ENCODE measurements around the gene SPINK8. TPM values are rescaled to one million over a fixed set of nuclear protein-coding genes. Genes with fewer than 3 reads are reported as not detected.

Gene SPINK8
- total and polyA plus RNA-seq, 2 of the 4 experiments (the other 2 are of a cell fraction) = not detected

DNA sequence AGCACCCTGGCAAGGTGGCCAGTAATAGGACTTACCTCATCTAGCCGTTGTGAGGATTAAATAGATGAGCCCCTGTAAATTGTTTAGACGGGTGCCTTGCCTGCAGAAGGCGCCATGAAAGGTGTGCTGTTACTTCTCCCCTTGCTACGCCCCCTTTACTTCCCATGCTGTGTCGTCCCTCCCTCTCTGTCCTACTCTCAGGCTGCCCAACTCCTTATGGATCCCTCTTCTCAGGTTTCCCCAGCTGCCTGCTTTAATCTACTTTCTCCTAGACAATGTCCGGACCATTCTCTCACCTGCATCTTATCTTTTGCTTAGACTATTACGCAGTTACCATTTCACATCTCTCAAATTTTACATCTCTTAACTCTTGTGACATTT is 36.9 kb upstream of the SPINK8 start:
- H4K20me1 ChIP-seq (ENCODE audit: insufficient read depth, low read length) = no peaks in the 10 kb centered on the region
- dilution Hi-C loops (cut with HindIII; ENCODE audit: low sequenced_read_pairs, unreplicated experiment) = no loop called here
- CTCF ChIA-PET = no interaction called here
- H3K18ac ChIP-seq (ENCODE audit: low read depth, low read length) = no peak overlapping the region
- H4K8ac ChIP-seq (ENCODE audit: low read depth in 2 of 2, low read length in 2 of 2) = no peak overlapping the region
- no peak overlapping the region for H4K5ac ChIP-seq (ENCODE audit: low read depth, low read length)
- BruUV-seq (replicated peaks) = no TSS peak
- no peaks in the 10 kb centered on the region for H3K36me3 ChIP-seq (ENCODE audit: control insufficient read depth, insufficient read depth, low read length)
- no peak overlapping the region for H2AK9ac ChIP-seq (replicated peaks; ENCODE audit: low read depth, low read length, poor library complexity)
- H3K14ac ChIP-seq (replicated peaks; ENCODE audit: low read depth, low read length) = no peak overlapping the region
- intact Hi-C loops (cut with micrococcal nuclease) = no loop called here
- no peak overlapping the region for H3K23ac ChIP-seq (ENCODE audit: low read depth, low read length)
- H3K9me3 ChIP-seq (ENCODE audit: control insufficient read depth, insufficient read depth, low read length) = no peaks in the 10 kb centered on the region
- no peak overlapping the region for H3K4me3 ChIP-seq (ENCODE audit: insufficient read depth, low read depth, low read length)
- WGBS, 2 experiments (ENCODE audit: extremely low coverage in 2 of 2, insufficient read length in 1 of 2) = 47% methylated on average over 3 of the region's 7 CpGs; no CpG with 5 or more reads in 1 of the 2 experiments
- no peak overlapping the region for H2AFZ ChIP-seq (replicated peaks; ENCODE audit: low read length, poor library complexity)
- no peaks in the 10 kb centered on the region for H3K9me1 ChIP-seq (ENCODE audit: insufficient read depth, low read length)
- H2BK120ac ChIP-seq (ENCODE audit: low read depth, low read length) = no peak overlapping the region
- H2BK15ac ChIP-seq (ENCODE audit: low read depth, low read length) = no peak overlapping the region
- POLR2A ChIA-PET (ENCODE audit: unreplicated experiment) = no interaction called here
- H3K9ac ChIP-seq (ENCODE audit: low read depth, low read length) = no peak overlapping the region
- in situ Hi-C loops (cut with MboI; ENCODE audit: low sequenced_read_pairs) = no loop called here
- no peak for TF ChIP-seq RAD21 (IDR thresholded peaks at IDR 0.05; ENCODE audit: low read length)
- TF ChIP-seq, protein P1, sequence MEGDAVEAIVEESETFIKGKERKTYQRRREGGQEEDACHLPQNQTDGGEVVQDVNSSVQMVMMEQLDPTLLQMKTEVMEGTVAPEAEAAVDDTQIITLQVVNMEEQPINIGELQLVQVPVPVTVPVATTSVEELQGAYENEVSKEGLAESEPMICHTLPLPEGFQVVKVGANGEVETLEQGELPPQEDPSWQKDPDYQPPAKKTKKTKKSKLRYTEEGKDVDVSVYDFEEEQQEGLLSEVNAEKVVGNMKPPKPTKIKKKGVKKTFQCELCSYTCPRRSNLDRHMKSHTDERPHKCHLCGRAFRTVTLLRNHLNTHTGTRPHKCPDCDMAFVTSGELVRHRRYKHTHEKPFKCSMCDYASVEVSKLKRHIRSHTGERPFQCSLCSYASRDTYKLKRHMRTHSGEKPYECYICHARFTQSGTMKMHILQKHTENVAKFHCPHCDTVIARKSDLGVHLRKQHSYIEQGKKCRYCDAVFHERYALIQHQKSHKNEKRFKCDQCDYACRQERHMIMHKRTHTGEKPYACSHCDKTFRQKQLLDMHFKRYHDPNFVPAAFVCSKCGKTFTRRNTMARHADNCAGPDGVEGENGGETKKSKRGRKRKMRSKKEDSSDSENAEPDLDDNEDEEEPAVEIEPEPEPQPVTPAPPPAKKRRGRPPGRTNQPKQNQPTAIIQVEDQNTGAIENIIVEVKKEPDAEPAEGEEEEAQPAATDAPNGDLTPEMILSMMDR (conservative IDR thresholded peaks at IDR 0.05; ENCODE audit: low read depth, low read length) = no peak
- TF ChIP-seq CEBPB (IDR thresholded peaks at IDR 0.05; ENCODE audit: low read depth, low read length) = no peak
- TF ChIP-seq, protein P2, sequence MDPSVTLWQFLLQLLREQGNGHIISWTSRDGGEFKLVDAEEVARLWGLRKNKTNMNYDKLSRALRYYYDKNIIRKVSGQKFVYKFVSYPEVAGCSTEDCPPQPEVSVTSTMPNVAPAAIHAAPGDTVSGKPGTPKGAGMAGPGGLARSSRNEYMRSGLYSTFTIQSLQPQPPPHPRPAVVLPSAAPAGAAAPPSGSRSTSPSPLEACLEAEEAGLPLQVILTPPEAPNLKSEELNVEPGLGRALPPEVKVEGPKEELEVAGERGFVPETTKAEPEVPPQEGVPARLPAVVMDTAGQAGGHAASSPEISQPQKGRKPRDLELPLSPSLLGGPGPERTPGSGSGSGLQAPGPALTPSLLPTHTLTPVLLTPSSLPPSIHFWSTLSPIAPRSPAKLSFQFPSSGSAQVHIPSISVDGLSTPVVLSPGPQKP (IDR thresholded peaks at IDR 0.05; ENCODE audit: borderline replicate concordance, low read depth, low read length) = no peak
- TF ChIP-seq, protein P3, sequence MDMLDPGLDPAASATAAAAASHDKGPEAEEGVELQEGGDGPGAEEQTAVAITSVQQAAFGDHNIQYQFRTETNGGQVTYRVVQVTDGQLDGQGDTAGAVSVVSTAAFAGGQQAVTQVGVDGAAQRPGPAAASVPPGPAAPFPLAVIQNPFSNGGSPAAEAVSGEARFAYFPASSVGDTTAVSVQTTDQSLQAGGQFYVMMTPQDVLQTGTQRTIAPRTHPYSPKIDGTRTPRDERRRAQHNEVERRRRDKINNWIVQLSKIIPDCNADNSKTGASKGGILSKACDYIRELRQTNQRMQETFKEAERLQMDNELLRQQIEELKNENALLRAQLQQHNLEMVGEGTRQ (IDR thresholded peaks at IDR 0.05; ENCODE audit: low read depth, low read length) = no peak
- TF ChIP-seq RCOR1 (IDR thresholded peaks at IDR 0.05; ENCODE audit: insufficient replicate concordance, low read length) = no peak
- H3K27me3 ChIP-seq (ENCODE audit: control insufficient read depth, insufficient read depth, low read length) = peaks cover 29% of the 10 kb centered on the region
- no peak overlapping the region for H2BK5ac ChIP-seq (ENCODE audit: low read depth, low read length, poor library complexity, severe bottlenecking)
- no peak overlapping the region for H4K91ac ChIP-seq (ENCODE audit: insufficient read depth, low read depth, low read length)
- H3K27ac ChIP-seq (ENCODE audit: insufficient read depth, low read length) = no peak overlapping the region
- H2AK5ac ChIP-seq (ENCODE audit: low read depth, low read length) = no peak overlapping the region
- H3K4me2 ChIP-seq (ENCODE audit: low read depth, low read length) = no peak overlapping the region
- no peak overlapping the region for H2BK20ac ChIP-seq (ENCODE audit: low read depth, low read length)
- no peak for DNase-seq
- no peak overlapping the region for H3K56ac ChIP-seq (ENCODE audit: extremely low read depth, insufficient read depth, low read length)
- no peaks in the 10 kb centered on the region for H3K79me1 ChIP-seq (ENCODE audit: low read depth in 1 of 2, low read length in 2 of 2)
- no peaks in the 10 kb centered on the region for H3K4me1 ChIP-seq (ENCODE audit: control insufficient read depth, insufficient read depth, low read length)
- no peak for ATAC-seq (ENCODE audit: low read depth)
- H3K4ac ChIP-seq (ENCODE audit: low read depth, low read length) = no peak overlapping the region
